Stimulated activated CD4-positive, alpha-beta T cell treated with anti-CD3 and anti-CD28 coated beads, Interleukin-15, amount 100 ng/mL, for 48 hours (primary cell): ENCODE results near the gene KLK14.

ENCODE experiments used
- DNase-seq, 2 donors: peaks; one replicate each; pipeline ENCODE4 v3.0.0-alpha.2; 2020; ENCODE audit warnings: low read depth in 2 of 2

KLK14 gene

GRCh38 chr19:51044327-51044726, 38.4 kb downstream of the KLK14 start:
- DNase-seq = no peak

- DNase-seq = no peak
Observed at GRCh38 chr19:51043497-51043896, 39.2 kb downstream of the KLK14 start.

GRCh38 chr19:51040151-51040550, 42.5 kb downstream of the KLK14 start:
- DNase-seq = no peak

- DNase-seq = no peak
Observed at GRCh38 chr19:51036519-51036918, 46.2 kb downstream of the KLK14 start.

GRCh38 chr19:51034704-51035103, 48.0 kb downstream of the KLK14 start, which contains the start of gene KLK12:
KLK12 (minus strand) TSS chr19:51035002; CDS start chr19:51034621, 381 bp downstream.
- no peak for DNase-seq

- no peak for DNase-seq
Observed at GRCh38 chr19:51031880-51032225, 50.8 kb downstream of the KLK14 start.

GRCh38 chr19:51031220-51031879, 51.3 kb downstream of the KLK14 start:
- DNase-seq = no peak

GRCh38 chr19:51030631-51031030, 52.1 kb downstream of the KLK14 start:
- no peak for DNase-seq

GRCh38 chr19:51029718-51030117, 53.0 kb downstream of the KLK14 start:
- DNase-seq = no peak
